ENCODE measurements around the gene CCDC141.

Gene CCDC141

DNA sequence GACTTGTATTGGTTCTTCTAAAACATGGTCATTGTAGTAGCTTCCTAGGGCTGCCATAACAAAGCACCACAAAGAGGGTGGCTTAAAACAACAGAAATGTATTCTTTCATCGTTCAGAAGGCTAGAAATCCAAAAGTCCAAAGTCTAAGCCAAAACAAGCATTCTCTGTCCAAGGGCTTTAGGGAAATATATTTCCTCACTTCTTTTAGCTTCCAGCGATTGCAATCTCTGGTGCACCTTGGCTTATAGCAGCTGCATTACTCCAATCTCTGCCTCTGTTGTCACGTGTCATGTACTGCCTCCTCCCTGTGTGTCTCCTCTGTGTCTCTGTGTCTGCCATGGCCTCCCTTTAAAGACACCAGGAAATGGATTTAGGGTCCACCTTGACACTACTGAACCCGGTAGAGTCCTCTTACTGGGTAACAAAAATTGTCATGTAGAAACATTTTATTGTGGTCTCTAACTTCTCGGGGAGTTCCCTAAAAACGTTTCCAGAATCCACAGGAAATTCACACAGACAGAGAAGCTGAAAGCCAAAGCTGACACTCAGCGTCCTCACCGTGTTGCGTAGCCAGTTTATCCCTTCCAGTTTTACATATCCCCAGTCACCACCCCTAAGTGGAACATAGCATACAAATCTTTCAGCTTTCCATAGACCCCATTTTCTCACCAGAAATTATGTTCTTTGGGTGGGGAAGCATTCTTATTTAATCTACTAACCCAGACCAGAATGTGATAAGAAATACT lies 222.0 kb downstream of the CCDC141 start:
- DNase-seq (ENCODE audit: low spot score): no peak

DNA sequence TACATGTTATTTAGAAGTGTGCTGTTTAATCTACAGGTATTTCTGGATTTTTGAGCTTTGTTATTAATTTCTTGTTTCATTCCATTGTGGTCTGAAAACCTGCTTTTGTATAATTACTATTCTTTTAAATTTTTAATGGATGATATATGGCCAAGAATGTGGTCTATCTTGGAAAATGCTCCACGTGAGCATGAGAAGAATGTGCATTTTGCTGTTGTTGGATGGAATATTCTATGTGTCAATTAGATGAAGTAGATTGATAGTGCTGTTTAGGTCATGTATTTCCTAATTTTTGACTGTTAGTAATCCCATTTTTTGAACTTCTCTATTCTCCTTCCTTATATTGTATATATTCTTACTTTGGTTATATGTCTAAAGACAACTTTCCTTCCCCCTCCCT lies 222.8 kb downstream of the CCDC141 start:
- no peak for DNase-seq (ENCODE audit: low spot score)

DNA sequence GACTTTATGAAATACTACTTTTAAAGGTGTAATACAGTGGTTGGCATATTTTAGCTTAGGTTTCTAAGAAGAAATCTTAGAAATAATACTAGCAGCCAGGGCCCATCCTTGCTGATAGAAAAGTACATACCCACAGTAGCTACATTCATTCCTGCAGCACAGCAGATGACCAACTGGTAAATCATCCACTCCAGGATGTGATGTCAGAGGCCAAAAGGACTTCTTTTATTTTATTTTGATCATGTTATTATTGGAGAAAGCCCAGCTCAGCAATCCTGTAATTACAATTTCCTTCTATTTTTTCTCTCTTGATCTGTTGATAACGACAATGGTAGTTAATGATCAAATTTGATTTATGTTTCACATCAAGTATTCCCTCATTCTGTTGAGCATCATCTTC lies 224.8 kb downstream of the CCDC141 start:
- peak; percentile 57 for DNase-seq (ENCODE audit: low spot score)

DNA sequence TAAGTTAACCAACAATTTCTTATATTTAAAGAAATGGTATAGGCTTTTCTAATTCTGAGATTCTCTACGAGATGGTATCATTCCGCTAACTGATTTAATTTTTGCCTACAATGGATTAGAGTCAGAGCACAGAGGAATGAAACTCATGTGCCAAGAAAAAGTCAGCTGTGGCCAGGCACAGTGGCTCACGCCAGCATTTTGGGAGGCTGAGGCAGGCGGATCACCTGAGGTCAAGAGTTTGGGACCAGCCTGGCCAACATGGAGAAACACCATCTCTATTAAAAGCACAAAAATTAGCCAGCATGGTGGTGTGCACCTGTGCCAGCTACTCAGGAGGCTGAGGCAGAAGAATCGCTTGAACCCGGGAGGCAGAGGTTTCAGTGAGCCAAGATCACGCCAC lies 225.8 kb downstream of the CCDC141 start:
- DNase-seq (ENCODE audit: low spot score): no peak

DNA sequence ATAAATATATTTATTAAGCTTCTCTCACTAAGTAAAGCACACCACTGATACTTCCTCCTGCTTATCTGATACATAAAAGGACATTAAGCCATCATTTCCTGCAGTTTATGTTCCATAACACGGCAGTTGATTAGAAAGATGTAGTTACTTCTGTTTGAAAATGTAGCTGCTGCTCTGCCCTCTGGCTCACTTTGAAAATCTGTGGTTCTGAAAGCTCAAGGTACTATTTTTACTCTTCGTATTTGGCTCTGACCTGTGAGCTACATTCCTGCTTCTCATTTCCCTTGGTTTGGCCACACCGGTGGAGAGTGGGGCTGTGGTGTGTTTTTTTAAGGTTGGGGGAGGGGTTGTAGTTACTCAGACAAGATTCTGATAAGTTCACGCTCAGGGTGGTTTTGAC lies 229.9 kb downstream of the CCDC141 start:
- DNase-seq (ENCODE audit: low spot score): no peak

DNA sequence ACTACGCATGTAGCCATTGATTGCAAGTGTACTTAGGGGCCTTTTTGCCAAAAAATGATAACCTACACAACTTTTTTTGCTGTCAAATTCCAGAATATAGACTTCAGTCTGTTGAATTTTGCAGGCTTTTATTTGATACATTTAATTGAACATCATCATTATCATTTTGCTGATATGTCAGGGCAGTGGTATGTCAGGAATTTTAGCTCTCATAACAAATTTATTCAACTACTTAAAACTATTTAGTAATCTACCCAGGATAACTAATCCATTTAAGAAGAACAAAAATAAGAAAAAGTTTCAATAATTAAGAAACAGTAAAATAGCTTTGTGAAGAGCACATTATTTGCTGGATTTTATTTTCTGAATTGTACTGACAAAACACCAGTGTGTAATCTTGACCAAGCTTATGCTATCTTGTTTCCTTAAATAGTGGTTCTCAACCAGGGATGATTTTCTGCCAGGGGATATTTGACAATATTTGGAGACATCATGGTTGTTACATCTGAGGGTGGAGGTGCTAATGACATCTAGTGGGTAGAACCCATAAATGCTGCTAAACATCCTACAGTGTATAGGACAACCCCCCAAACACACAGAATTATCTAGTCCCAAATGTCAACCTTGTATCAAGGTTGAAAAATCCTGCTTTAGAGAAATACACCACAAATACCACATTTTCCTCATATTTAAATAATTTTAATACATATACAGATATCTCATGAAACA lies 230.6 kb downstream of the CCDC141 start:
- no peak for DNase-seq (ENCODE audit: low spot score)

DNA sequence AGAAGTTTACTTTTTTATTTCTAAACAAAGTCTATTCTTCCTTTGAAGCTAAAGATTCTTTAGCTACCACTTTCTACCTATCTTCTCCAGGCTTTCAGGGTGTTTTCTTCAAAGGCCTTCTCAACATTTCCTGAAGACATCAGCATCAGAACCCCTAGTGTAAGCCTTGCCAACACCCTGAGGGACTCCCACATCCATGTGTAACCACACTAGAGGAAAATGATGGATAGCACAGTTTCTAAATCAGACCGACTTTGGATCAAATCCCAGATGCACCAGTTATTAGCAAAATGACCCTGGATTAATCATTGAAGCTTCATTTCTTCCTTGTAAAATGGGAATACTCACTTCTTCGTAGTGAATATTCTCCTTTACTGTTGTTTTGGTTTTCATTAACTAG lies 238.0 kb downstream of the CCDC141 start:
- DNase-seq (ENCODE audit: low spot score): no peak

DNA sequence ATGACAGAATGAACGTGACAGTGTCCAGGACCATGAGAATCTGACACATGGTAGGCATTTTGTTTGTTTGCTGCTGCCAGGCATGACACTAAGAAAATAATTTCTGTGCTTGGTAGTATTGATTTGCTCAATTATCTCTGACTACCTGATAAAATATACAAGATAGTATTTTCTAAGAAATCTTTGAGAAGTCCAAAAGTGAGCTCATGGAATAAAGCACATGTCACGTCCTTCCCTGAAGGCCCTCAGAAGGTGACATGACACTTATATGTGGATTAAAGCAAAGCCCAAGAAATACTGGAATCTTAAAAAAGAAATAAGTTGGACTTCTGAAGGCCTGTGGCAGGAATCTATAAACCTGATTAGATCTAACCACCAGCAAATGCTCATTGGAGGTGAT lies 238.9 kb downstream of the CCDC141 start:
- no peak for DNase-seq (ENCODE audit: low spot score)

DNA sequence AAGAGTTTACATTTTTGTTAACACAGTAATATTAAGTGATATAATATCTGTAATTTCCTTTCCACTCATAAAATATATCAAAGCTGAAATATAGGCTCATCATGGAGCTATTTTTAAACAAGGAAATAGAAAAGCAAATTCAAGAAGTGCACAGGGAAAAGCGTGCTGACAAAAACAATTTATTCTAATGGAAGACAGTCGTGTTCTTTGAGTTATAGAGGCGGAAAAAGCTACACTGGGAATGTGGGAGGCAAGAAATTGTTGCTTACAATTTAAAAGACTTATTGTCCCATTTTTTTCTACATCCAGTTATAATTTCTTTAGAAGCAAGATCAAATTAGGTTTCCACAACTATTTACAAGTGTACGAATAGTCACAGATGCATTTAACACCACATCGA lies 239.5 kb downstream of the CCDC141 start:
- DNase-seq (ENCODE audit: low spot score): no peak

DNA sequence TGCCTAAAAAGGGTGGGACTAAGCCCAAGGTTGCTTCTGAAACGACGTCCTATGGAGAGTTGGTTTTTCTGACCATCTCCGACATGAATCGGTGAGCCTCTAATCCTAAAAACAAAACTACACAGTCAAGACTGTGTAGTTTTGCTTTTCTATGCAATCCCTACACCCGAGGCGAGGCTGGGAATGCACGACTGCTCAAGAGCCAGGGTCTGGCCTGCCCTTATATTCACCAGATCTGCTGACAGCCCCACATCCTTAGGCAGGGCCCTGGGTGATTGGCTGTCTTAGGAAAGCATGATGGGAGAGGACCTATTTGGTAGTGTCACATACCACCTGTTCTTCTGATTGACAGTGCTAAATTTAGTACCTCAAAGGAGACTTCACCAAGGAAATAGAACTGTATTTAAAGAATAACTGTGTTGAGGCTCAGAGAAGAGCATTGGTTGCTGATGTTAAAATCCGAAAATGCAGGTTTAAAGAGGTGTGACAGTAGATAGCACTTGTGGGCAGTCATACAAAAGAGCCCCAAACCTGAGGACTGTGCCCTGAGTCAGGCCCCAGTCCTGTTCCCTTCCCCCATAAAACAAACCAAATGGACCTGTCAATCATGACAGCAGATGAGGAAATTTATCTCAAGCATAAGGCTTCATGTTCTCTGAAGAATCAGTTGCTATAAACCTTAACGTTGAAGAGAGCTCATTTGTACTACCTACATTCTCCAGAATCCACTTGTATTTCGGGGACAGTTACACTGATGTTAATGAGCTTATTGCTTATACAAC lies 242.5 kb downstream of the CCDC141 start, which contains the start of gene TTN:
Gene TTN, minus strand, starts transcription at position 197 of the 782 bp plus-strand sequence. CDS start 2,781 bp downstream, outside the sequence.
- no peak for DNase-seq (ENCODE audit: low spot score)

DNA sequence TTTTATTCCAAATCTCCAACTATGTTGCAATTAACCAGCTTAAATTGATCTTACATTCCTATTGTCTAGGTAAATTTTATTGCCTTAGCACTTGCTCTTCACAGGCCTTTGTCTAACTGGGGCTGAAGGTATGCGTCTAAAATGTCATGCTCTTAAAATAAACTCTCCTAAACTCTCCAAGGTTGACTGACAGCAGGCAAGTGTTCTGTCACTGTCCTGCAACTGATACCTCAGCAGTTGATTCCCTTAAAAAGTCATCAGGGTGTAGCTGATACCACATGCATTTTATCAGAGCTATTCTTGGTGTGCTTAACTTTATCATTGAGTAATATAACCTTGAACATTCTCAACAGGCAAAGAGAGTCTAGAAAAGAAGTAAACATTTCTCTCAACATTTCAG lies 243.4 kb downstream of the CCDC141 start:
- DNase-seq (ENCODE audit: low spot score): no peak

DNA sequence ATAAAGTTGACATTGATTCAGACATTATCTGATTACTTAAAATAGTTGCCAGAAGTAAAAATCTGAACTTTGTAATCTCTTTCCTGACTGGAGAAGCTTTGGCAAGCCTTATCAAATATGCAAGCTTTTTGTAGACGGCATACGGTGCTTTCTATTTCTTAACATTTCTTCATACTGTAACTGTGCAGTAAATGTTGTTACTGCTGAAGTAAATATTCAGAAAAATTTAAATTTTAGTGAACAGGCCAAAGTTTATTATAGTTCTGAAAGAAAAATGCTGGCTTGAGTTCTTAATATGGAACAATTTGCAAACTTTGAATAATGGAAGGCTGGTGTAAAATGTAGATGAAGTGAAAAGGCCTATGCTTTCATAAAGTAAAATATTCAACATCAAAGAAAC lies 244.5 kb downstream of the CCDC141 start:
- no peak for DNase-seq (ENCODE audit: low spot score)

DNA sequence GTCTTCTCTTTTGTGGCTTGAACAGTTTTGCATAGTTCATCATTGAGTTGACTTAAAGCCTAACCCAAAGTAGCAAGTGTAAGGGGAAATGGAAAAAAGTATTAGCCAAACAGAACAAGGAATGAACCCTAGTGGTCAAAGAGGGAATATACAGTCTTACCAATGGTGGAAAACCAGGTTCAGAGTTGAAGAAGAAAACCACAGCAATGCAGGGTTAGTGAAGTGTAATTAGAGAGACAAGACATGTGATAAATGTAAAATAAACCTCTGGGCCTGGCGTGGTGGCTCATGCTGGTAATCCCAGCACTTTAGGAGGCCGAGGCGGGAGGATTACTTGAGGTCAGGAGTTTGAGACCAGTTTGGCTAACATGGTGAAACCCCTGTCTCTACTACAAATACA lies 245.1 kb downstream of the CCDC141 start:
- peak; percentile 44 for DNase-seq (ENCODE audit: low spot score)

DNA sequence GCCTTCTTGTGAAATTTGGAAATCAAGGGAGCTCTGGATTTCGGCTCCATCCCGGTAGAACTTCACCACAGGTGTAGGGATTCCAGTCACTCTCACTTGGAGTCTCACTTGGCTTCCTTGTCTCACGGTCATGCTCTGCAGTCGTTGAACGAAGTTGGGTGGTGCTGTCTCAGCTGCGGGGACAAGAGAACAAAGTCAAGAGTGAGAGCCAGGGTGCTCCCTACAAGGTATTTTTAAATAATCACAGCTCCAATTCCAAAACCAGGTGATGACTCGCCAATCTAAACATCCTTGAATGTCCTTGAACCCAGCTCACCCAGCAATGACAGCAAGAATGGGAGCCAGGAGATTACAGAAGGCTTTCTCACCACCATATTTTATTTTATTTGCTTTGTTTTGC lies 249.4 kb downstream of the CCDC141 start:
- no peak for DNase-seq (ENCODE audit: low spot score)

DNA sequence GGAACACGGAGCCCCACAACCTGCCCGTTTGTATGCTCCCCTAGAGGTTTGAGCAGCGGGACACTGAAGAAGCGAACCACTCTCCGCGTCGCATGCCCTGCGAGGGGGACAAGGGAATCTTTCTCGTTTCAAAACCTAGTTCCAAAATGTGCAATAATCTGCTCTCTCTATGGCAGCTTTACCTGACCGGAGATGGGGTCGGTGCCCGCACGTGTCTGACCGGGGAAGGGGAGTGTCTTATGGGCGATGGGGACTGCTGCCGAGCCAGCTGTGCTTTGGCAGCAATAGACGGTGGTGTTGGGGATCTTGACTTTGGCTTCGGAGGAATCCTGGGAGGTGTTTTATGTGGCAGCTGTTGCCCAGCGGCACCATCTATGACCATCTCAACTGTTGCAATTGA lies 250.6 kb downstream of the CCDC141 start:
- no peak for DNase-seq (ENCODE audit: low spot score)

DNA sequence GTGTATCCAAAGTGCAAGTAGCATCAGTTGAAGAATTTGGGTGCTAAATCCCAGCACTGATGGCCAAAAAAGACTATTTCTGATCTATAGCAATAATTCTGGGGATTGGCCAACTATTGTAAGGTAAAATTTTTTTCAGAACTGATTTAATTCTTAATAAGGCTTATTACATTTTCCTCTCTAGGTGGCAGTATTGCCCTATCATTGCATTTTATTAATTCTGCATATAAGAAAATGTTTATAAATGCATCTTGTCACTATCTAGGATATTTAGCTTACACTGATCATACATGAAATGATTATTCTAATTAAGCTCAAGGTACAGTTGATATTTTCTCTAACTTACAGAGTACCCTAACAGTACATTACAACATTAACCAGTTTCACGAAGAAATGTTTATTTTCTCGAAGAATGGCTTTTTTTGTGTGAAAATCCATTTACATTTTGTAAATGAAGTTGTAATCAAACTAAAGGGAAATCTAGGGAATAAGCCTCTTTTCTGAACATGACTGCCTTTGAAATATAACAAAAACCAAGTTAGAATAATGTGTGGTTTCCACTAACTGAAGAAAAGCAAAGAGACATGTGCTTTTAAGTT lies 253.8 kb downstream of the CCDC141 start:
- DNase-seq (ENCODE audit: low spot score): peak; percentile 44

DNA sequence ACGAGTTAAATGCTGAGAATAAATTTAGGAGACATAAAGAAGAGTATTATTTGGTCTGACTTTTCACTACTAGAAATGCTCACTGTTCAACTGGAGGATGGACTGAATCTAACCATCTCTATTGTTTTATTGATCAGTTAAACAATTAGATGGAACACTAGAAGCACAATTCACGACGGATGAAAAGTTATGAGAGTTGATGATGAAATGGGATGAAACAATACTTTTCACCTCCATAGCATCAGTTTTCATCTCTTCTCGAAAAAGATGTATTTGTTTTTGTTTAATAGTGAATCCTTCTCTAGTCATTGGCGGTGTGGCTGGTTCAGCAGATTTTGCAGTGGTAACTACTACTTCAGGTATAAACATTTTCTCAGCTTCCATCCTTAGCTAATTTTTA lies 262.0 kb downstream of the CCDC141 start:
- no peak for DNase-seq (ENCODE audit: low spot score)

DNA sequence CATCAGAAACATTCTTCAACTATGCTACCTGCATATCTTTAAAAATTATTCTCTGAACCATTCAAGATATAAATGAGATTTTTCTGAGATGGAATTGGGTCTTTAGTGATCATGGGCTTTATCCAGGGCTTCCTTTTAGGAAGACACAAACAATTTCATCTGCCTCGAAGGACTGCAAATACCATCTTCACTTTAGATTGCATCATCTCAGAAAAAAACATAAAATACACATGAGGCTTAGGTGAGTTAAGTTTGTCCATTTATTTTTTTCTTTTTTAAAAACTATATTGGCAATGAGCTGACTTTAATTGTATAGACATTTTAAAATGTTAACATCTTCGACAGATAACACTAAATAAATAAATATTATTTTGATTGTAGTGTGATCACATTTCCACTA lies 262.8 kb downstream of the CCDC141 start:
- DNase-seq (ENCODE audit: low spot score): no peak

DNA sequence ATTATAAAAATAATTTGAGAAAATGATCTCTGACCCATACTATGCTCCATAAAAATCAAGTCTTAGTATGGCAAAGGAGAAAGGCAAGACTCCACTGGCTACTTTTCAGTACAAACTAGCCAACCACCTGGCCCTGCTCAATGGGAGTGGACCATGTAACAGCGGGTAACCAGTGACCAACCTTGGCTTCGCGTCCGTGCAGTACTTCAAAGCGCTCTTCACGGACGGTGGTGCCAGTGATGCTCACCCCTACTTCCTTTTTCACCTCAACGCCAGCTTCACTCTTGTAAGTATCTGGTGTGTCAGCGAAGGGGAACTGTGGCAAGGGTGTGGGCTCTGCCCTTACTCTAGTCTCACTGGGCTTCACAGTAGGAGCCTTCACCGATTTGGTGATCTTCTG lies 266.0 kb downstream of the CCDC141 start:
- no peak for DNase-seq (ENCODE audit: low spot score)

DNA sequence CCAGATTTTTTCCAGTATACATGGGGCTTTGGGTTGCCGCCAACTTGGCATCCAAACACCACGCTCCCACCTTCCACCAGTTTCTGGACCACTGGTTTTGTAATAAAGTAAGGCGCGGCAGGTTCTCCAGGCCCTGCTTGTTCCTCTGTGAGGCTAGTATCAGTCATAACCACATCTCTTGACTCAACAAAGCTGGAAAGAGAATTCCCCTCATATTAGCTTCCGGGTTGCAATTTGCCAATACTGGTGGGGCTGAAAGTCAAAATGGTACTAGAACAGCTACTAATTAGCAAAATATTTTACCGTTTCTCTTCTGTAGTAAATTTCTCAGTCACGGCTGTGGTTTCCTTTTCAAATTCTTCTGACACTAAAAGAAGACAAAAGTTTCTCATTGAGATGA lies 267.7 kb downstream of the CCDC141 start:
- peak; percentile 5 for DNase-seq (ENCODE audit: low spot score)
